GM18498 (cell line): Measurements from ENCODE around the gene BMP8A.
"Not testable (repeated sequence)": the region's sequence is repeated elsewhere in the genome, so short reads cannot be mapped to it uniquely, and the experiment has no call there.

Source experiments
- ATAC-seq: cut with Tn5 transposase; IDR thresholded peaks from one replicate; pipeline ENCODE4 v1.9.1; 2021; ENCODE audit warnings: mild to moderate bottlenecking, moderate library complexity; ENCODE audit not compliant: unreplicated experiment

Gene BMP8A, protein sequence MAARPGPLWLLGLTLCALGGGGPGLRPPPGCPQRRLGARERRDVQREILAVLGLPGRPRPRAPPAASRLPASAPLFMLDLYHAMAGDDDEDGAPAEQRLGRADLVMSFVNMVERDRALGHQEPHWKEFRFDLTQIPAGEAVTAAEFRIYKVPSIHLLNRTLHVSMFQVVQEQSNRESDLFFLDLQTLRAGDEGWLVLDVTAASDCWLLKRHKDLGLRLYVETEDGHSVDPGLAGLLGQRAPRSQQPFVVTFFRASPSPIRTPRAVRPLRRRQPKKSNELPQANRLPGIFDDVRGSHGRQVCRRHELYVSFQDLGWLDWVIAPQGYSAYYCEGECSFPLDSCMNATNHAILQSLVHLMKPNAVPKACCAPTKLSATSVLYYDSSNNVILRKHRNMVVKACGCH

DNA sequence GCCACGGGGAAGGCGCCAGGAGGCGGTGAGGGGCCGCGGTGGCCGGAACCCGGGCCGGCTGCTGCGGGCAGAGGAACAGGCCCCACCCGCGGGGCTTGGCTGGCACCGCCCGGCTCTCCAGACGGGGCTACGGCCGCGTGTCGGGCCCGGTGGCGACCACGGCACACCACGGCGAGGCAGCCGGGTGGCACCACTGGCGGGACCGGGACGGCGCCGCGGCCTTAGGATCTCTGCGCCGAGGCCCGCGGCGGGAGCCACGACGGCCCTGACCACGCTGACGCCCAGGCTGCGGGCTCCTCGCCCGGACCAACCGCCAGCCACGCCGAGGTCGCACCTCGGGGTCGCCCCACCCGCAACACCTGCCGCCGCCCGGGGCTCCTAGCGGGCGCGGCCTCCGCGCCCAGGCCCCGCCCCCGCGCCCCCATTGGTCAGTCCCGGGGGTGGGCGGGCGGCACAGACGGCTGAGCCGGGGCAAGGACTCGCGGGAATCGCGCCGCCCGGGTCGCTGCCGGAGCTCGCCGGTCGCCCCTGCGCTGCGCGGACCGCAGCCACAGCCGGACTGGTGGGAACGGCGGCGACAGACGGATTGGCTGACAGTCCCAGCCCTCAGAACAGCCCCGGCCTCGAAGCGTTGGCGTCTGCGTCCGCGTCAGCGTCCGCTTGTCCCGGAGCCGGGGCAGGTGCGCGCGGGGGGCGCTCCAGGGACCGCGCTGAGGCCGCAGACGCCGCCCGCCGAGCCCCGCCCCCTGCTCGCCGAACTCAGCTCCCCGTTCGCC is at the start of gene BMP8A:
TSS of gene BMP8A (plus strand) at position 491 of the 776 bp plus-strand sequence. CDS start 356 bp downstream, outside the sequence.
- peak; percentile 84 for ATAC-seq

DNA sequence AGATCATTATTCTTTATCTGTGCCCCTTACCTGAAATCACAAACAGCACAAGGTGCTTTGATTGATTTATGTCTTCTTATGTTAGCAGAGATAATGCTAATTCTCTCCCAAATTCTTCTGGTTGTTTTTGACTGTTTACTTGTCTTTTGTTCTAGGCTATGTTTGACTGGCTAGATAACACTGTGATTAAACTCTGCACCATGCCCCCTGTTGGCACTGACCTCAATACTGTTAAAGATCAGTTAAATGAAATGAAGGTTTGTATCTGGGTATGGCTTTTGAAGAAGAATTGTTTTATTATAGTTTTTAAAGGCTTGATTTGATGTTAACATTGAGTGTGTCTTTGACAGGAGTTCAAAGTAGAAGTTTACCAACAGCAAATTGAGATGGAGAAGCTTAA is 49.6 kb upstream of the BMP8A start:
- no peak for ATAC-seq

DNA sequence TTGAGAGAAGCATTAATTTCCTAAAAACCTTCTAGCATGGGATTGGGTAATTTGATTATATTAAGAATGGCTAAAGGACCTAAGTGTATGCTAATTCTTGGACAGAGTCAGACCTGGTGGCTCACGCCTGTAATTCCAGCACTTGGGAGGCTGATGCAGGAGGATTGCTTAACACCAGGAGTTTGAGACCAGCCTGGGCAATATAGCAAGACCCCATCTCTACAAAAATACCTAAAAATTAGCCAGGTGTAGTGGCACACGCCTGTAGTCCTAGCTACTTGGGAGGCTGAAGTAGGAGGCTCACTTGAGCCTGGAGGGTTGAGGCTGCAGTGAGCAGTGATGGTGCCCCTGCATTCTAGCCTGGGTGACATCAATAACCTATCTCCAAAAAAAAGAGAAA is 45.9 kb upstream of the BMP8A start:
- no peak for ATAC-seq

DNA sequence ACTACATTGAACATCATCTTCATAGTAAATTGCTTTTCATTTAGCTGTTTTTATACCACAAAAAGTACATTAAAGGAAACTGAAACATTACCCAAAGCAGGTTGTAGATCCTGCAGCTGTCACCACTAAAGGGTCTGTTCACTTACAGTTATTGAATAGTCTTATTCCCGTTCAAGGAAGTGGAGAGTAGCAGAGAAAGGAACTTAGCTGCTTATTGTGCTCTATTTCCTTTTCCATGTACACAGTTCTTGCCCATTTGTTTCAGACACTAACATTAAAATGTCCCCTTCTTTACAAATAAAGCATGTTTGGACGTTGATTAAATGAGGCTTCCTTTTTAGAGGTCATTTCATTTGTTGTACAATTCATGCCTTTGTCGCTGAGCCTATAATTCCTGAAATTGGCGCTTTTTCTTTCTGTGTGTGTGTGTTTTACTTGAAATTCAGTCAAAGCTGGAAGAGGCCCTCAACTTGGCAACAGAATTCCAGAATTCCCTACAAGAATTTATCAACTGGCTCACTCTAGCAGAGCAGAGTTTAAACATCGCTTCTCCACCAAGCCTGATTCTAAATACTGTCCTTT is 44.4 kb upstream of the BMP8A start:
- ATAC-seq, result no peak

DNA sequence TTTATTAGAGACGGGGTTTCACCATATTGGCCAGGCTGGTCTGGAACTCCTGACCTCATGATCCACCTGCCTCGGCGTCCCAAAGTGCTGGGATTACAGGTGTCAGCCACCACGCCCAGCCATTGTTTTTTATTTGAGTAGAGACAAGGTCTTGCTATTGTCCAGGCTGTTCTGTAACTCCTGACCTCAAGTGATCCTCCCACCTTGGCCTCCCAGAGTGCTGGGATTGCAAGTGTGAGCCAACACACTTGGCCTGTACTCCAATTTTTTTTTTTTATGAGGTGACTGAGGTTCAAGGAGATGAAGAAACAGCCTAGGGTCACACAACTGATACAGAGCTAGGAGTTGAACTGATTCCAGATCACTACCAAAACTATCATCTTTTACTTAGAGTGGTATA is 41.4 kb upstream of the BMP8A start:
- not testable (repeated sequence) for ATAC-seq

DNA sequence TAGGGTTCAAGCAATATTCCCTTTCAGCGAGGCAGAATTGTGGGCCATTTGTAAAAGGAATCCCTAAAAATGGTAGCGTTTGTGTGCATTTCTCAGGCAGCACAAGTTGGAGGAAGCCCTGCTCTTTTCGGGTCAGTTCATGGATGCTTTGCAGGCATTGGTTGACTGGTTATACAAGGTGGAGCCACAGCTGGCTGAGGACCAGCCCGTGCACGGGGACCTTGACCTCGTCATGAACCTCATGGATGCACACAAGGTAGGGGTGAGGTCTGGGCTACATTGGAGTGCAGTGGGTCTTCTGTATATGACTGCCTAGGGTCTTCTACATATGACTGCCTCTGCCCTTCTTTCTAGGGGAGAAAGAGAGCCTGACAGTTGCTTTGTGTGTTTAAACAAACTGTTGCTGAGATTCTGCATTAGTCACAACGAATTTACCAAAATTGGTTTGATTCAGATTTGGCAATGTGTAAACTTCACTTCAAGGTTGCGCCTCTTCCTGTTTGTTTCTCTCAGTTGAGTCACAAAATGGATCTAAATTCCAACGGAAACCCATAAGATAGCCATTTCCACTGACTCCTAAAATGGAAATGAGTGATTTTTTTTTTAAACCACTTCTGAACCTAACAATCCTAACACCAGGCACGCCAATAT is 40.4 kb upstream of the BMP8A start:
- ATAC-seq, result no peak

DNA sequence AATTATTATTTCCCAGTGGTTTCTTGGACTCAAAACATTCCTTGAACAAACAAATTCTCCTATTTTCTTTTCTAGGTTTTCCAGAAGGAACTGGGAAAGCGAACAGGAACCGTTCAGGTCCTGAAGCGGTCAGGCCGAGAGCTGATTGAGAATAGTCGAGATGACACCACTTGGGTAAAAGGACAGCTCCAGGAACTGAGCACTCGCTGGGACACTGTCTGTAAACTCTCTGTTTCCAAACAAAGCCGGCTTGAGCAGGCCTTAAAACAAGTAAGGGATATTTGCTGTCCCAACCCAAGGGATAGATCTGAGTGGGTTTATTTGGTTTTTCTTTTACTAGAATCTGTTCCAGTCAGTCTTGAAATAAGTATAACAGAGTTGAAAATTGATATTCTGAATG is 39.4 kb upstream of the BMP8A start:
- ATAC-seq, result no peak

DNA sequence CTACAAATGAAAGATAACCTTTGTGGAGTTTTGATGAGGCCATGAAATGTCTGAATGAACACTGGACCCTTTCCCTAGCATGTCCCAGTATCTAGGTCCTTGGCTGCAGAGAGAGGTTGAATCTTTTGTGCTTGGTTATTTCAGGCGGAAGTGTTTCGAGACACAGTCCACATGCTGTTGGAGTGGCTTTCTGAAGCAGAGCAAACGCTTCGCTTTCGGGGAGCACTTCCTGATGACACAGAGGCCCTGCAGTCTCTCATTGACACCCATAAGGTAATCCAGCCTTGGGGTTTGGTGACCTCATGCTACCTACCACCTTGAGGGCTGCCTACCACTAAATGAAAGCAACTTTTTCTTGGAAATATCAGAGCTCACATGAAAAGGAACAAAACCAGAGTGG is 38.9 kb upstream of the BMP8A start:
- ATAC-seq, result no peak

DNA sequence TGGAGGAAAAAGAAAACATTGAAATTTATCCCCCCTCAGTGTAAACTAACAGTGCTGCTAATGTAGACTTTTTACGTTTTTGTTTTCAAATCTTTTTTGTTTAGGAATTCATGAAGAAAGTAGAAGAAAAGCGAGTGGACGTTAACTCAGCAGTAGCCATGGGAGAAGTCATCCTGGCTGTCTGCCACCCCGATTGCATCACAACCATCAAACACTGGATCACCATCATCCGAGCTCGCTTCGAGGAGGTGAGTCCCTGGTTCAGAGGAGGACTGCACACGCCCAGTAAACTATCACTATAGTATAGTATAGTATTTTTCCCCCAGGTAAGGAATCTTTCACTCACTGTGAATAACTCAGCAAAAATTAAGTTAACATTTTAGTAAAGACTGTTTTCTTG is 37.8 kb upstream of the BMP8A start:
- no peak for ATAC-seq

DNA sequence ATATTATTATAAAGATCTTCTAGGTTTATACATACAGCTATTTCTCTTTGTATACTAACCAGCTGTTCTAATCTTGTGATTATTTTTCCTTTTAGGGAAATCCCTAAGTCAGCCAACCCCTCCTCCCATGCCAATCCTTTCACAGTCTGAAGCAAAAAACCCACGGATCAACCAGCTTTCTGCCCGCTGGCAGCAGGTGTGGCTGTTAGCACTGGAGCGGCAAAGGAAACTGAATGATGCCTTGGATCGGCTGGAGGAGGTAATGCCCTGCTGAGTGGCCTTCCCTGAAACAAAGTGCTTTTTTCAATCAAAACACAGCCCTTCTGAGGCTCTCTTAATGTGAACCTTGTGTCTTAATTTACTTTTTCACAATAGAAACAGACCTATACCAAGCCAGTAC is 32.4 kb upstream of the BMP8A start:
- no peak for ATAC-seq

DNA sequence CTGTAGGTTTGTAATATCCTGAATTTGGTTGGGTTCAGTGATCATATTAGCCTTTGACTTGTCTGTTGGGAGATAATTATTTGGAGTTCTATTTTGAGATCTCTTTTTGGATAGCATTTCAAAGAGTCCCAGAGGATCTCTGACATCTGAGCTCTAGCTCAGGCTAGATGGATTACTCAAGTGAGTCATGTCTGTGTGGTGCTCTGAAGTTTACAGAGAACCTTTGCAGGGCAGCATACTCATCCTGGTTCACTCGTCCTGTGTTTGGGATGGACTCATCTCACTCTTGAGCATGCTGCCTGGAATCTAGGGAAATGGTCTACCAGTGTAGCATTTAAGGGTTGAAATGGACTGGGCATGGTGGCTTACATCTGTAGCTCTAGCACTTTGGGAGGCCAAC is 29.4 kb upstream of the BMP8A start:
- no peak for ATAC-seq

DNA sequence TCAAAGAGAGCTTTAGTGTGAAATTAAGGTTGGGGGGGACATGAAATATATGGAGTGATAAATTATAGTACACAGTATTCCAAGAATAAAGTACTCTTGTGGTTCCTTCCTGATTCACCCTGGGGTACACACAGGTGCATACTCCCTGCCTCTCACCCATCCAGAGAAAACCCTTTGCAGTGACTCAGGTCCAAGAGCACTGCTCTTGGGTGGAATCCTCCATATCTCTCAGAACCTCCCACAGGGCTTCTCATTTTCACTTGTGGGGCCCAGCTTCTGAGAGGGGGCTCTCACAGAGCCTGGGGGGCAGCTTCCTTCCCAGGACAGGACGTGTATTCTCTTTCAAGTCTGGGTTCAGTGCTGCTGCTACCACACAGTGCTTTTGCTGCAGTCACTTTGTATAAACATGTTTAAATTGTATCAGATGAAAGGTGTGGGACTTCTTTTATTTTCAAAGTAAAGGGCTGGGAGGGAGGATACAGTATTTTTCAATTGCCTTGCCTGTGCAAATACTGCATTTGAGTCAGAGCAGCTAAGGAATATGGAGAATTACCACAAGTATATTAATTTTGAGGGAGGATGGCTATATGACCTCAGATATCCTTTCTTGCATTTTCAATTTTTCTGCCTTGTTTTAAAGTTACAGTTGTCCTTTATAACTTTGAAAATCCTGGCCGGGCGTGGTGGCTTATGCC is 24.9 kb upstream of the BMP8A start:
- ATAC-seq, result no peak

DNA sequence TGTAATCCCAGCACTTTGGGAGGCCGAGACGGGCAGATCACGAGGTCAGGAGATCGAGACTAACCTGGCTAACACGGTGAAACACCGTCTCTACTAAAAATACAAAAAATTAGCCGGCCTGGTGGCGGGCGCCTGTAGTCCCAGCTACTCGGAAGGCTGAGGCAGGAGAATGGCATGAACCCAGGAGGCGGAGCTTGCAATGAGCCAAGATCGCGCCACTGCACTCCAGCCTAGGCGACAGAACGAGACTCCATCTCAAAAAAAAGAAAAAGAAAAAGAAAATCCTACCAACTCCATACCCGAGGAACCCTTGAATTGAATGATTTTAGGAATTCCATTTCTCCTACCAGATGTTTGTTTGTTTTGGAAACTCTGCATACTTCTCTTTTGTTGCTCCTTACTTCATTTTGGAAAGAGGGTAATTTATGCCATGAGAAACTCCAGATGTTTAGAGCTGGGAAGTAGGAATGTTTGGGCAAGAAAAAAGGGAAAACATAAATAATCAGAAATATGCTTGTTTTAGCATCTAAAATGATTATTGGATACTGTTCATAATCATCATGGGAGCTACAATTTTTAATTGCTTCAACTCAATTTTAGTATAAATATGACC is 24.2 kb upstream of the BMP8A start:
- ATAC-seq, result not testable (repeated sequence)

DNA sequence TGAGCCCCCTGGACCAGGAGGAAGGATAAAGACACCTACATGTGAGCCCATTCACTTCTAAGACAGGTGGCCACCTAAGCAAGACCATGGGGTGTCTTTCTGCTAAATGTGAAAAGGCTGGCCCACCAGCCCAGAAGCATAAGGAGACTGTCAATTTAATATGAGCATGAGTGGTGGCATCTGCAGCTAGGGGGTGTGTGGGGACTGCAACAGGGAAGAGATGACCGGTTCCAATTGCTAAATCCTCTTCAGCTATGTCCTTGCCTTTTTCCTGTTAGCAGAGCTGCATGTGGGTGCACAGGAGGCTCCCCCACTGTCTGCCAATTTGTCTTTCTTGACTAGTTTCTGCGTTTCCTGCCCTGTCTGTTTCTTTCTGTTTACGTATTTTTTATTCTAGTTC is 22.3 kb upstream of the BMP8A start:
- ATAC-seq, result no peak

DNA sequence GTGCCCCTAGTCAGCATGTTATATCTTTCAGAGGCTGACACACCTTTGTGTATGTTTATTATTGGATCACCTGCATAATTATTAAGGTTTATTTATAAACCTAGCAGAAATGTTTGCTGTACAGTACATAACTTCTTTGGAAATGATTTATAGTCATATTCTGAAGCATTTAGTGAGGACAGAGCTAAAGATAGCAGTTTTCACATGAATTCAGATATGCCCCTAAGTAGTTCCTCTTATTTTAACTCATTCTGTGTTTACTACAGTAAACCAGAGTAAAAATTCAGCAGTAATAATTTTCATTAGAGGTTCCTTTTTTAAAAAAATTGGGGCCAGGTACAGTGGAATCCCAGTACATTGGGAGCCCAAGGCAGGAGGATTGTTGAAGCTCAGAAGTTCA is 21.4 kb upstream of the BMP8A start:
- no peak for ATAC-seq

DNA sequence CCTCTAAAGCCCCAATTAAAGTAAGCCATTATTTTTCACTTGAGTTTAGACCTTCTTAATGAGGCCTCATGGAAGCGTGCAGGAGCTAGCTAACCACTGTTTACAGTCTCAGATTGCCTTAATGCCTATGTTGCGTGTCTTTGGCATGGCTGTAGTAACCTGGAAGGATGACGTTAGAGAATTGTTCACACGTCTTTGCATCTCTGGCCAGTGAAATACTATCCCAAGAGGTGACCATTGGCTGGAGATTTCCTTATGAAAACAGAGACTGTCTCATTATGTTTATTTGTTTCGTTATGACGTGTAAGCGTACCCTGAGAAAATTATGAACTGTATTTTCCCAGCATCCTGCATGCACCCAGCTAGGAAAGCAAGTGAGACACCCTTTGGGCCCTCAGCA is 18.6 kb upstream of the BMP8A start:
- no peak for ATAC-seq

DNA sequence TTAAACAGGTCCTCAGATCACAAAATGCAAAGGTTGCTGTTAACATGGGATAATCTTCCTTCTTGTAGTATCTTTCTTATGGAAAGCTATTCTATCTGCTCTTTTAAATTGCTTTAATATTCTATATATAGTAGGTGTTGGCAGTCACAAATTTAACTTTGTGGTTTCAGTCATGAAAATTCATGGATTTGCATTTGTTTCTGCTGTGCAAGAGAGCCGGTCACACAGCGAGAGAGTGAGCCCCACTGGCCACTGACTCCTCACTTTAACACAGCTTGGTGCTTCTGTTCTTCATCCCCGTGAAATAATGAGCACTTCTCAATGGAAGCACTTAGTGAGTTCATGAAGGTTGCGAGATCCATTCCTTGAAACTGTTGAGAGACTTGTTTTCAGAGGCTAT is 18.1 kb upstream of the BMP8A start:
- no peak for ATAC-seq

DNA sequence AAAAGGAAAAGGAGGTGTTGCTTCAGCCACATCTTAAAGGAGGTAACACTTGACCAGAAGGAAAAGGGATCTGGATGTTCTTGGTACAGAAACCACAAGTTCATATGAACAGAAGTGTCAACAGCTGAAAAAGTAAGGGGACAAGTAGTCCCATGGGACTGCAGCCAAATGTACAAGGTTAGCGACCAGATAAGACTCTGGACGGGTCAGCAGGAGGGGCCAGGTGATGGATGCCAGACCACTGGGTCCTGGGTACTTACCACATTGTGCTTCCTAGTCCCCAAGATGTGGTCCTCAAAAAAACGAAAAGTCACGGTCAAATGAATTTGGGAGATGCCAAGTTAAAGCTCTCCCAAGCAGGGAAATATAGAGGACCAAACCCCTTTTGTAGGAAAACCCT is 16.6 kb upstream of the BMP8A start:
- no peak for ATAC-seq

DNA sequence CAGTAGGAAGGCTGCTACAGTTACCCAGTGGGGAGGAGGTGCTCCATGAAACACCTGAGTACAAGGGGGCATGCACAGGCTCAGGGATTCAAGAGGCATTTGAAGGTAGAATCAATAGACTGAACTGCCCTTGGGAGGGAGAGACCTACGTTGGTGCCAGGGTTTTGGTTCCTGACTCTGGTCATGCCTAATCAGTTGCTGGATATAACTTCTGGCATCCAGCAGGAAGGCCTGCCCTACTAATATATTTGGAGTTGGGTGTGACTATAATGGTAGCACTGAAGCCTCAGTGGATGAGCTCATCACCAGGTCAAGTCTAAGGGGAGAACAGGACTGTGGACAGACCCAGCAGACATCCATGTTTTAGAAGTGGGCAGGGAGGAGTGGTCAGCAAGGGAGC is 15.9 kb upstream of the BMP8A start:
- not testable (repeated sequence) for ATAC-seq

DNA sequence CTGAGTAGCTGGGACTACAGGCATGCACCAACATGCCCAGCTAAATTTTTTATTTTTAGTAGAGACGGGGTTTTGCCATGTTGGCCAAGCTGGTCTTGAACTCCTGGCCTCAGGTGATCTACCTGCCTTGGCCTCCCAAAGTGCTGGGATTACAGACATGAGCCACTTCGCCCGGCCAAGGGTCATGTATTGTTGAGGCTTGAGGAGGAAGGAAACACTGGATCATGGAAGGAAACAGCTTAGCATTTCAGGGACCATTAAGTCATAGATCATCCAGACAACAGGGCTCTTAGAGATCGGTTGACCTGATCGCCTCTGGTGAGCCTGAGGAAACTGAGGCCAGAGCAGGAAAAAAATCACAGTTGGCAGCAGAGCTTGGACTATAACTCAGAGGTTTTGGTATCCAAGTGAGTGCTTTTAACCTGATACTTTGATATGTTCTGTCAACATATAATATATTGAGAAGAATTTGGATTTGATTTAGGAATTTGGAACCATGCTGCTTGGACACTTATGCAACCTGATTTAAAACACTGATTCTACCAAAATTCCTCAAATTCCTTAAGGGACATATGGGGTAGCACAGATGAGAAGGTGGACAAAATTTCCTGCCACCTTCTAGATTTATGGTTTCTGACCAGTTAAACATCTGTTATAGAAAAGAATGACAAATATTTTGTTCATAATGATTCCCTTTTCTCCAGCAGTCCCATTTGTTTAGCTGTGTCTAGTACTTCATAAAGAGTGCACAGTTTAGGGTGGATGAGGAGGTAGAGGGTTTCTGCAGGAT is 13.1 kb upstream of the BMP8A start:
- ATAC-seq, result no peak
